Activated T-helper 1 cell treated with anti-CD3 and anti-CD28 coated beads, Interleukin-12 subunit alpha, Interleukin-12 subunit beta, Interleukin-2, Interleukin-4 antibody, amounts not matched to agents 30 ng/mL and 10 ng/mL and 1 ng/mL, durations not matched to agents 14 hours and 24 hours and 36 hours (primary cell): ENCODE results near the gene RABGAP1. TPM values are rescaled to one million over a fixed set of nuclear protein-coding genes. Genes with fewer than 3 reads are reported as not detected.

ENCODE experiments used
- DNase-seq: peaks from one replicate; pipeline ENCODE4 v3.0.0; 2021; ENCODE audit warnings: low spot score
- H3K27ac Mint-ChIP-seq: one replicate; pipeline ENCODE4 v1.8.0; 2021; ENCODE audit warnings: mild to moderate bottlenecking, mixed read lengths
- H3K27me3 Mint-ChIP-seq: one replicate; pipeline ENCODE4 v1.8.0; 2022; ENCODE audit warnings: mild to moderate bottlenecking, moderate library complexity, mixed read lengths; ENCODE audit not compliant: insufficient read depth
- H3K36me3 Mint-ChIP-seq: one replicate; pipeline ENCODE4 v1.8.0; 2021; ENCODE audit warnings: low read depth, mixed read lengths
- H3K4me1 Mint-ChIP-seq: one replicate; pipeline ENCODE4 v1.8.0; 2021; ENCODE audit warnings: low read depth, mixed read lengths
- H3K4me3 Mint-ChIP-seq: one replicate; pipeline ENCODE4 v1.8.0; 2021; ENCODE audit warnings: mild to moderate bottlenecking, moderate library complexity, mixed read lengths
- H3K9me3 Mint-ChIP-seq: one replicate; pipeline ENCODE4 v1.8.0; 2021; ENCODE audit warnings: mixed read lengths
- intact Hi-C: fragments of 100-400 bp; cut with micrococcal nuclease; formaldehyde crosslinking; loops from one replicate; pipeline ENCODE4 v1.15.1; 2024
- total RNA-seq: library from RNA; stranded (reverse); gene quantifications from 2 replicates; pipeline ENCODE4 v1.2.3, GENCODE V29; 2022

RABGAP1 gene
- total RNA-seq, 1 donor from 2014 or later, result 30.2 TPM

- H3K27ac Mint-ChIP-seq, result no peak overlapping the region
- H3K4me3 Mint-ChIP-seq, result no peak overlapping the region
Measured at GRCh38 chr9:123049589-123050222, 108.9 kb downstream of the RABGAP1 start.

GRCh38 chr9:123053046-123053445, 112.2 kb downstream of the RABGAP1 start:
- H3K36me3 Mint-ChIP-seq, result peaks cover 1% of the 10 kb centered on the region

More at GRCh38 chr9:123049589-123050222, 108.9 kb downstream of the RABGAP1 start:
- H3K36me3 Mint-ChIP-seq, result peaks cover 1% of the 10 kb centered on the region
- no peaks in the 10 kb centered on the region for H3K9me3 Mint-ChIP-seq
- no peaks in the 10 kb centered on the region for H3K4me1 Mint-ChIP-seq
- DNase-seq, result no peak
- intact Hi-C loops, result no loop called here
- H3K27me3 Mint-ChIP-seq, result no peaks in the 10 kb centered on the region

GRCh38 chr9:123053711-123054110, 112.9 kb downstream of the RABGAP1 start:
- intact Hi-C loops, result no loop called here
- no peak overlapping the region for H3K4me3 Mint-ChIP-seq
- no peak for DNase-seq
- H3K27ac Mint-ChIP-seq, result no peak overlapping the region
- no peaks in the 10 kb centered on the region for H3K4me1 Mint-ChIP-seq
- H3K9me3 Mint-ChIP-seq, result no peaks in the 10 kb centered on the region
- no peaks in the 10 kb centered on the region for H3K36me3 Mint-ChIP-seq
- H3K27me3 Mint-ChIP-seq, result no peaks in the 10 kb centered on the region

More at GRCh38 chr9:123053046-123053445, 112.2 kb downstream of the RABGAP1 start:
- no peaks in the 10 kb centered on the region for H3K27me3 Mint-ChIP-seq
- intact Hi-C loops, result no loop called here
- DNase-seq, result no peak
- H3K4me1 Mint-ChIP-seq, result no peaks in the 10 kb centered on the region
- no peak overlapping the region for H3K4me3 Mint-ChIP-seq
- no peaks in the 10 kb centered on the region for H3K9me3 Mint-ChIP-seq
- no peak overlapping the region for H3K27ac Mint-ChIP-seq

- no peak overlapping the region for H3K4me3 Mint-ChIP-seq
- H3K36me3 Mint-ChIP-seq, result no peaks in the 10 kb centered on the region
- peaks cover 6% of the 10 kb centered on the region for H3K4me1 Mint-ChIP-seq
- H3K27me3 Mint-ChIP-seq, result no peaks in the 10 kb centered on the region
- no peak for DNase-seq
- no peak overlapping the region for H3K27ac Mint-ChIP-seq
- intact Hi-C loops, result no loop called here
- no peaks in the 10 kb centered on the region for H3K9me3 Mint-ChIP-seq
Measured at GRCh38 chr9:123058834-123059233, 118.0 kb downstream of the RABGAP1 start.

- Mint-ChIP-seq H3K4me3 (no peak overlapping the region), H3K4me1 (peaks cover 6% of the 10 kb centered on the region), H3K27ac (no peak overlapping the region), H3K9me3 (no peaks in the 10 kb centered on the region), H3K36me3 (no peaks in the 10 kb centered on the region), H3K27me3 (no peaks in the 10 kb centered on the region)
- DNase-seq, result no peak
- intact Hi-C loops, result no loop called here
Measured at GRCh38 chr9:123059472-123060220, 118.8 kb downstream of the RABGAP1 start.

- Mint-ChIP-seq H3K27ac (no peak overlapping the region), H3K9me3 (no peaks in the 10 kb centered on the region), H3K36me3 (peaks cover 5% of the 10 kb centered on the region), H3K4me1 (peaks cover 6% of the 10 kb centered on the region), H3K27me3 (no peaks in the 10 kb centered on the region), H3K4me3 (no peak overlapping the region)
- DNase-seq, result no peak
- intact Hi-C loops, result no loop called here
Measured at GRCh38 chr9:123061216-123061615, 120.4 kb downstream of the RABGAP1 start.

- H3K36me3 Mint-ChIP-seq, result peaks cover 14% of the 10 kb centered on the region
- intact Hi-C loops, result no loop called here
- H3K4me1 Mint-ChIP-seq, result peaks cover 6% of the 10 kb centered on the region
- no peaks in the 10 kb centered on the region for H3K9me3 Mint-ChIP-seq
- no peak for DNase-seq
- H3K27ac Mint-ChIP-seq, result no peak overlapping the region
- H3K4me3 Mint-ChIP-seq, result no peak overlapping the region
- no peaks in the 10 kb centered on the region for H3K27me3 Mint-ChIP-seq
Measured at GRCh38 chr9:123062351-123063176, 121.7 kb downstream of the RABGAP1 start.

GRCh38 chr9:123063177-123063598, 122.4 kb downstream of the RABGAP1 start:
- Mint-ChIP-seq H3K9me3 (no peaks in the 10 kb centered on the region), H3K27me3 (no peaks in the 10 kb centered on the region), H3K36me3 (peaks cover 14% of the 10 kb centered on the region), H3K27ac (no peak overlapping the region), H3K4me1 (peaks cover 6% of the 10 kb centered on the region), H3K4me3 (no peak overlapping the region)
- intact Hi-C loops, result no loop called here
- no peak for DNase-seq

- Mint-ChIP-seq H3K27ac (no peak overlapping the region), H3K27me3 (no peaks in the 10 kb centered on the region), H3K4me3 (no peak overlapping the region), H3K9me3 (no peaks in the 10 kb centered on the region), H3K4me1 (peaks cover 10% of the 10 kb centered on the region), H3K36me3 (peaks cover 14% of the 10 kb centered on the region)
- no peak for DNase-seq
- intact Hi-C loops, result no loop called here
Measured at GRCh38 chr9:123063896-123064295, 123.1 kb downstream of the RABGAP1 start.

- intact Hi-C loops, result no loop called here
- Mint-ChIP-seq H3K4me1 (peaks cover 13% of the 10 kb centered on the region), H3K27me3 (no peaks in the 10 kb centered on the region), H3K4me3 (no peak overlapping the region), H3K36me3 (peaks cover 14% of the 10 kb centered on the region), H3K27ac (no peak overlapping the region), H3K9me3 (no peaks in the 10 kb centered on the region)
- no peak for DNase-seq
Measured at GRCh38 chr9:123064716-123065115, 123.9 kb downstream of the RABGAP1 start.

GRCh38 chr9:123065196-123065595, 124.4 kb downstream of the RABGAP1 start:
- no peak overlapping the region for H3K4me3 Mint-ChIP-seq
- no peaks in the 10 kb centered on the region for H3K9me3 Mint-ChIP-seq
- H3K27me3 Mint-ChIP-seq, result no peaks in the 10 kb centered on the region

GRCh38 chr9:123067136-123067535, 126.3 kb downstream of the RABGAP1 start:
- no peaks in the 10 kb centered on the region for H3K9me3 Mint-ChIP-seq
- no peak overlapping the region for H3K27ac Mint-ChIP-seq
- peaks cover 17% of the 10 kb centered on the region for H3K4me1 Mint-ChIP-seq
- no peaks in the 10 kb centered on the region for H3K27me3 Mint-ChIP-seq
- peaks cover 22% of the 10 kb centered on the region for H3K36me3 Mint-ChIP-seq
- intact Hi-C loops, result no loop called here
- no peak overlapping the region for H3K4me3 Mint-ChIP-seq
- DNase-seq, result no peak

More at GRCh38 chr9:123065196-123065595, 124.4 kb downstream of the RABGAP1 start:
- no peak for DNase-seq
- peaks cover 13% of the 10 kb centered on the region for H3K4me1 Mint-ChIP-seq
- intact Hi-C loops, result no loop called here
- peaks cover 14% of the 10 kb centered on the region for H3K36me3 Mint-ChIP-seq
- H3K27ac Mint-ChIP-seq, result no peak overlapping the region
